HG03159 (cell line): ENCODE measurements around the gene FES.
A peak's percentile ranks its signal among the peaks of the same experiment; 100 is the strongest.
"Not testable (repeated sequence)": the region's sequence is repeated elsewhere in the genome, so short reads cannot be mapped to it uniquely, and the experiment has no call there.

Experiments used
- ATAC-seq: cut with Tn5 transposase; IDR thresholded peaks from one replicate; pipeline ENCODE4 v1.9.1; 2021; ENCODE audit warnings: mild to moderate bottlenecking, moderate library complexity; ENCODE audit not compliant: unreplicated experiment

The FES gene

DNA sequence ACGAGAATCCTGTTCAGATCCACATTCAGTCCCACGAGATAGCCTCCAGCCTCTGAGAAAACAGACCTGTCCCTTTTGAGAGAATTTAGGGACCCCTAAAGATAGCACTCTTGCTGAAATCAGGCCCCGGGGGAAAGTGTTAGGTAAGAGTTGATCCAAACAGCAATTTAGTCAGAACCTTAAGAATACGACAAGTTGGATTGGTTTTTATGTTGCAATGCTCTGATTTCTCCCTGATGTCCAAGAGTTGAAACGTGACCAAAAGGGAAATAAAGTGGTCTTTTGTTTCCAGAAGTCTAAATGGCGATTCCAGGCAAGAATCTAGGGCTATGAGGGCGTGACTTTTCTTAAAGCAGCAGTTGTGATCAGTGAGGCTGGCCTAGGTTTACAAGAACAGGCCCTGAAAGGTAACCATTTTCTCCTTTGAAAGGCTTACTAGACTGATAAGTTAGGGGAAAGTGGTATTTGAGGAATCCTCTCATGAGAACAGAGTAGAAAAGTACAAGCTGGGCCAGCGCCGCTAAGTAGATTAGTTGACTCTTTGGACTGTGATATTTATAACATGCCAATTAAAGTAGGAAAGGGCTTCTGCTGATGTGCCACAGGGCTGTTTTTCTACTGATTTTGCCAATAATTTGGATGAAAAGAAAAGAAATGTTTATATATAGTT is 23.7 kb downstream of the FES start:
- no peak for ATAC-seq

DNA sequence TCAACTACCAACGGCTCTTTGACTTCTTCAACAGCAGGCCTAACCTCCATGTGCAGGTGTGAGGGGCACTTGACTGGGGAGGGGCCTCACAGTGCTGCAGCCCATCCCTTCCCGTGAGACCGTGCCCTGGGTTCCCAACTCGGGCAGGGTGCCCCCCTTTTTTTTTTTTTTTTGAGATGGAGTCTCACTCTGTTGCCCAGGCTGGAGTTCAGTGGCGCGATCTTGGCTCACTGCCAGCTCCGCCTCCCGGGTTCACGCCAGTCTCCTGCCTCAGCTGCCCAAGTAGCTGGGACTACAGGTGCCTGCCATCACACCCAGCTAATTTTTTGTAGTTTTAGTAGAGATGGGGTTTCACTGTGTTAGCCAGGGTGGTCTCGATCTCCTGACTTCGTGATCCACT is 25.1 kb downstream of the FES start:
- not testable (repeated sequence) for ATAC-seq

DNA sequence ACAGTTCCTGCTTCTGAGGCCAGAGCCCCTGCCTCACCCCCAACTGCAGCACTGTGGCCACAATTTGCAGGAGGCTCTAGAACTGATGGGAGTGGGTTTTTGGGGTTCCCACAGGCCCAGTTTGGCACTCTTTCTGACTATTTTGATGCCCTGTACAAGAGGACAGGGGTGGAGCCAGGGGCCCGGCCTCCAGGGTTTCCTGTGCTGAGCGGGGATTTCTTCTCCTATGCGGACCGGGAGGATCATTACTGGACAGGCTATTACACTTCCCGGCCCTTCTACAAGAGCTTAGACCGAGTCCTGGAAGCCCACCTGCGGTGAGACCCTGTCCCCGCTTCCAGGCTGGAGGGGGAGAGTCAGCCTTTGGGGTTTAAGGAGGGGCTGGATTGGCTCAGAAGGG is 25.7 kb downstream of the FES start:
- no peak for ATAC-seq

DNA sequence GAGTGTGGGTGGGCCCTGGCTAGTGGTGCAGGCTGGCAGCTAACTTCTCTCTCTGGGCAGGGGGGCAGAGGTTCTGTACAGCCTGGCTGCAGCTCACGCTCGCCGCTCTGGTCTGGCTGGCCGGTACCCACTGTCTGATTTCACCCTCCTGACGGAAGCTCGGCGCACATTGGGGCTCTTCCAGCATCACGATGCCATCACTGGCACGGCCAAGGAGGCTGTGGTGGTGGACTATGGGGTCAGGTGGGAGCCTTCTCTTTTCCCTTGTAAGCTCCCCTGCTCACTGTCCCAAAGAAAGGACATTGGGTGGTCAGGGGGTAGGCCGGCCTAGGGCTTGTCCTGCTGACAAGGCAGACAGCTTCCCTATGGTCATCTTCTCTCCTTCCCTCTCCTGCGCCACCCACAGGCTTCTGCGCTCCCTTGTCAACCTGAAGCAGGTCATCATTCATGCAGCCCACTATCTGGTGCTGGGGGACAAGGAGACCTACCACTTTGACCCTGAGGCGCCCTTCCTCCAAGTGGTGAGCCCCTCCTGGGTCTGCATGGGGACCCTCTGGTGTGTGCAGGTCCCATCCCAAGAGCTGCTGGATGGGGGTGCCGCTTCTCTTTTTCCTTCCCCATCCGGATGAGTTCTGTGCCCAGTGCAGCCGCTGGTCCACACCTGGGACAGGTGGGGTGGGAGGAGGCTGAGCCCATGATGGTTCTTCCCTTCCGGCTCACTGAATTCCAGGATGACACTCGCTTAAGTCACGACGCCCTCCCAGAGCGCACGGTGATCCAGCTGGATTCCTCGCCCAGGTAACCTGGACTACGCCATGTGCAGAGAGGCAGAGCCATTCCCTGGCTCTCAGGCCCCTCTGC is 26.4 kb downstream of the FES start:
- no peak for ATAC-seq

DNA sequence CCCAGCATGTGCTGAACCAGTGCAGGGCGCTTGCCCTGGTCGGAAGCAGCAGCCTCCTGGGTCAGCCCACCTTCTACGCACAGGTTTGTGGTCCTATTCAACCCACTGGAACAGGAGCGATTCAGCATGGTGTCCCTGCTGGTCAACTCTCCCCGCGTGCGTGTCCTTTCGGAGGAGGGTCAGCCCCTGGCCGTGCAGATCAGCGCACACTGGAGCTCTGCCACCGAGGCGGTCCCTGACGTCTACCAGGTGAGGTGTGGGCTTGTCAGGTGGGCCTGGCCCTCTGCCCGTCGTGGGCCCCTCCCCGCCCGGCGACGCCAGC is 27.0 kb downstream of the FES start:
- ATAC-seq = no peak

DNA sequence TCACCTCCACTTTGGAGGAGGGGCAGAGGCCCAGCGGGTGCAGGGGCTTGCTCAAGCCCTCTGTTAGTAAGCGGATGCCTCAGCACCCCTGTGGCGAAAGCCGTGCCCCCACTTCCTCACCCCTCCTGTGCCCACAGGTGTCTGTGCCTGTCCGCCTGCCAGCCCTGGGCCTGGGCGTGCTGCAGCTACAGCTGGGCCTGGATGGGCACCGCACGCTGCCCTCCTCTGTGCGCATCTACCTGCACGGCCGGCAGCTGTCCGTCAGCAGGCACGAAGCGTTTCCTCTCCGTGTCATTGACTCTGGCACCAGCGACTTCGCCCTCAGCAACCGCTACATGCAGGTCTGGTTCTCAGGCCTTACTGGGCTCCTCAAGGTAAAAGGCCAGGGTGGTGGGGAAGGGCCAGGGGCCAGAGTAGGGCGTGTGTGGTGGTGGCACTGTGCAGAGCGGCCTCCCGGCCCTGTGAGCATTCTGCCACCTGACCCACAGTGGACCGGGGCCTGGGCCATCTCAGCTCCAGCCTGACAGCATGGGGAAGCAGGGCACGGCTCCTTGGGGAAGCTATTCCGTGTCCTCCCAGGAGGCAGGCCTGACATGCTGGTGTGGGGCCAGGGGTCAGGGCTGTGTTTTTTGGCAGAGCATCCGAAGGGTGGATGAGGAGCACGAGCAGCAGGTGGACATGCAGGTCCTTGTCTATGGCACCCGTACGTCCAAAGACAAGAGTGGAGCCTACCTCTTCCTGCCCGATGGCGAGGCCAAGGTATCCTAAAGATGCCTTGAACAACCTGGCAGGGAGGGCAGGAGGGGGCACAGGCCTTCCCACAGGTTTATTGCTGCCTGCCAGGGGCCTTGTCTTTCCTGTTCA is 27.8 kb downstream of the FES start:
- ATAC-seq = no peak

DNA sequence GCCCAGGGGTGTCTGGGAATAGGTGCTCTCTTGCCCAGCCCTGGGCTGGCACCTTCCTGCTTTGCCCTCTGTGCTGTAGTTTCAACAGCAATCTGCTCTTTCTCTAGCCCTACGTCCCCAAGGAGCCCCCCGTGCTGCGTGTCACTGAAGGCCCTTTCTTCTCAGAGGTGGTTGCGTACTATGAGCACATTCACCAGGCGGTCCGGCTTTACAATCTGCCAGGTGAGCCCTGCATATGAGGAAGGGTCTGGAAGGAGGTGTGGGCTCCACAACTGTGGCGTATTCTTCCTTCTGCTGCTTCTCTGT is 28.4 kb downstream of the FES start:
- ATAC-seq = no peak

DNA sequence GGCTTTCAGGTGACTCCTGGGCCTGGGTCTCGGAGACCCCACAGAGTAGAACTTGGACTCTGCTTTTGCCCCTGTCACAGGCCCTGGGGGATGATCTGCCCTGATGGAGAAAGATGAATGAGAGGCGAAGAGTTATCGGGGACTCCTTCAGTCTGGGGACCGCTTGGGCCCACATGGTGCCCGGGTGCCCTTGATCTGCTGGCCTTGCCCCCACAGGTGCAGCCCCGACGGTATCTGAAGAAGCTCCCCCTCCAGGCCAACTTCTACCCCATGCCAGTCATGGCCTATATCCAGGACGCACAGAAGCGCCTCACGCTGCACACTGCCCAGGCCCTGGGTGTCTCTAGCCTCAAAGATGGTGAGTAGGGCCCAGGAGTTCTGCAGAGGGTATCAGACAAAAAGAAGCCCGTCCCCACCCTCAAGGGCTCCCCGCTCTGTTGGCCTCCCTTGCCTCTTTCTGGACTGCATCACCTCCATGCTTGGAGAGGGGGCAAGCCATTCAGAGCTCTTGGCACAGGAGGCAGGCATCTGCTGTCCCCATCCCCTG is 29.2 kb downstream of the FES start:
- no peak for ATAC-seq

DNA sequence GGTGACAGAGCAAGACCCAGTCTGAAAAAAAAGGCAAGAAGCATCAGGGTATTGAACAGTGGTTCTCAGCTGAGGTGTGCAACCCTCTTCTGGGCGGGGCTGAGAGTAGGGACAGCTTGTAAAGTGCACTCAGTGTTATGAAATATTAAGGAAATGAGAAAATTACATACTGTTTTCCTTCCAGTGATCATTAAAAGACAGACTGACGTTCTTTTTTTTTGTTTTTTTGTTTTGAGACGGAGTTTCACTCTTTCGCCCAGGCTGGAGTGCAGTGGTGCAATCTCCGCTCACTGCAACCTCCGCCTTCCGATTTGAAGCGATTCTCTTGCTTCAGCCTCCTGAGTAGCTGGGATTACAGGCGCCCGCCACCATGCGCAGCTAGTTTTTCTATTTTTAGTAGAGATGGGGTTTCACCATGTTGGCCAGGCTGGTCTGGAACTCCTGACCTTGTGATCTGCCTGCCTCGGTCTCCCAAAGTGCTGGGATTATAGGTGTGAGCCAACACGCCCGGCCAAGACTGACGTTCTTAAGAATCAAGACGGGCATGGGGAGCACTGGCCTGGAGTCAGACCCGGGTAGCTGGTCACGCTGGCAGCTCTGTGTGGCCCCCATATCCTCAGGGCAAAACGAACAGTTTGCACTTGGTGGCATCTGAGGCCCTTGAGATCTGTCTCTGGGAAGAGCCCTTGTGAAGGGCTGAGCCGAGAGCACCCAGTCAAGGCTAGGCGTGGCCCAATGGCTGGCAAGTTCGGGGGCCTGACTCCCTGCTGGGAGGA is 30.2 kb downstream of the FES start:
- no peak for ATAC-seq

DNA sequence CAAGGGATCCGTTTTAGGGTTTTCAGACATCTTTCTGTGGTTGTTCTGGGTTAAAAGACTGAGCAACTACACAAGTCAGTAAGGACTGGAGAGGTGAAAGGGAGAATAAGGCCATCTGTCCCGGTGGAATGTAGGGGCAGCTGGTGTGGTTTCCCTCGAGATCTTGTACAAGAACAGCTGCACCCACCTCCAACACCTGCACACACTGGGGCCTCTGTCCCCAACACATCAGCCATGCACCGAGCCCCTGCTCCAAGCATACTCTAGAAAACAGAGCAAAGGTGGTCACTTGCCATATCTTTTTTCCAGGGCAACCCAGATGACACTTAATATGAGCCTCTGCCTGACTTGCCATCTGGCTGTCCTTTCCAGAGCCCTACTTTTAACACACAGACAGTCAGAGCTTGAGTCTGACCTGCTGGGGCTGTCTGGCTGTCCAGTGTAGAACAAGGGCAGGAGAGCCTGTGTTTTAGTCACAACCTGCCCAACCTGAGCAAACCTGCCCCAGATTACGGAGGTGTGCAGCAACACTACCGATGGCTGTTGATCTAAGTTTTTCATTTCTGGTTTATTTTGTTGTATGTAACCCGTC is 31.0 kb downstream of the FES start:
- no peak for ATAC-seq

DNA sequence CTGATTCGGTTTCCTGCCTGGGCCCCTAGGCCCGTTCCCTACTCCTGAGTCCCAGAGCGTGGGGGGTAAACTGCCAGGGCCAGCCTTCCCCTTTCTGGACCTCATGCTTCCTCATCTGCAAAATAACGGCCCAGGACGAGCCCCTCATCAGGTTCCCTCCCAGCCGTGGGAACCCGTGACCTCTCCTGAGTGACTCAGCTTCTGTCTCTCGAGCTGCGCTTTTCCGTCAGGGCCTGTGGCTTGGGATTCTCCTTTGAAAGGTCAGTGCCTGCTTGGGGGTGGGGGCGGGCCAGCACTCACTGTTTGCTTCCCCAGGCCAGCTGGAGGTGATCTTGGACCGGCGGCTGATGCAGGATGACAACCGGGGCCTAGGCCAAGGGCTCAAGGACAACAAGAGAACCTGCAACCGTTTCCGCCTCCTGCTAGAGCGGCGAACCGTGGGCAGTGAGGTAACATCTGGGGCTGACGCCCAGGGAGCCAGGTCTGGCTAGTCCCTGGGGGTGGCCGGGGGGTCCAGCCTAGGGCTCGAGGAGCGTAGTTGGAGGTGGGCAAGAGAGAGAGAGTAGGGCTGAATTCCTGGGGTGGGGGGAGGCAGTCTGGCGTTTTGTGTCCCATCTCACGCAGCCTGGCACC is 31.6 kb downstream of the FES start:
- no peak for ATAC-seq

DNA sequence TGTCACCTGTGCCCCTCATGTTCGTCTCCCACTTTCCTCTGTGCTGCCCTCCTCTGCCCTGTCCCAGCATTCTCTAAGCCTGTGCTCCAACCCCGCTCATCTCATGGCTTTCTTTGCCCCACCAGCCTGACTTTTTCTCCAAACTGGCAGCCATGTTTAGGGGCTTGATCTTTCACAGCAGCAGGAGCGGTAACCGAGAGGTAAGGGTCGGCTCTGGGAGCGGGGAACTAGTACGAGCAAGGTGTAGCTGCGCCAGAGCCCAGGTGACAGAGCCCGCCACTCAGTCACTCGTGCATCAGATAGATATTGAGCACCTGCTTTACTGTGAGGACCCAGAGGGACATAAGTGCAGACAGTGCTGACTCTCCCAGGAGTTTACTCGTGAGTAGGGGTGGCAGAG is 32.2 kb downstream of the FES start:
- no peak for ATAC-seq

DNA sequence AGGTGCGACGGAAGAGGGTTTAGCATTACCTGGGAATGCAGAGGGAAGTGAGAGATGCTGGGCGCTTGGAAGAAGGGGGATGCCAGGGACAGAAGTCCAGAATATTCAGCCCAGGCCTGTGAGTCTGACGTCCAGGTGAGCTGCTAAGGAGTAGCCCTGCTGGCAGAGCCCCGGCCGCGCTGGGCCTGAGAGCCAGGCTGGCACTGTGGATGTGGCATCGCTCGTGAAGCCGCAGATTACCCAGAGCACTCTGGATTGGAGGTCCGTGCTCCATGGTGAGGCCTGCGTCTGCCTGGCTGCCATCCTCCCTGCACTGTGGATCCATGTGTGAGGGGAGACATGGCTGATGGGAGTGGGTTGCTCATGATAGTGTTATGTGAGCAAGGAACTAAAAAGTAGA is 33.3 kb downstream of the FES start:
- ATAC-seq = no peak

DNA sequence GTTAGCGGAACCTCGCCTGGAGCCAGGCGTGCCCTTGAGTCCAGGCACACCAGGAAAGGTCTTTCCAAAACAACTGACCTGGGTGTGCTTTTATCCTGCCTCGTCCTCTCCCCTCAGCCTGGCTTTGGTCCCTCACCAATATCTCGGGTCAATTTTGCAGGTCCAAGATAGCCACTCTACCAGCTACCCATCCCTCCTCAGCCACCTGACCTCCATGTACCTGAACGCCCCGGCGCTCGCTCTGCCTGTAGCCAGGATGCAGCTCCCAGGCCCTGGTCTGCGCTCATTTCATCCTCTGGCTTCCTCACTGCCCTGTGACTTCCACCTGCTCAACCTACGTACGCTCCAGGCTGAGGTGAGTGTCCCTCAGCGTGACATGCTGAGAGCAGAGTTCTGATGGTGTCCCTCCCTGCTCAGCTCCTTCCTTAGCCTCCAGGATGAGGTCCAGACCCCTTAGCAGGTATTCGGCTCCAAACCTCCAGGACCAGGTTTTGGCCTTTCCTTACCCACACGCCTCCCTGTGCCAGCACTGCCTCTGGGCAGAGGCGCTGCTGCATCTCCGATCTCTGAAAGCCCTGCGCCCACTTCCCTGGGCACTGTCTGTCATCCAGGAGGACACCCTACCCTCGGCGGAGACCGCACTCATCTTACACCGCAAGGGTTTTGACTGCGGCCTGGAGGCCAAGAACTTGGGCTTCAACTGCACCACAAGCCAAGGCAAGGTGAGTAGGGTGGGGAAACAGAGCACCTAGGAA is 33.9 kb downstream of the FES start:
- ATAC-seq = no peak

DNA sequence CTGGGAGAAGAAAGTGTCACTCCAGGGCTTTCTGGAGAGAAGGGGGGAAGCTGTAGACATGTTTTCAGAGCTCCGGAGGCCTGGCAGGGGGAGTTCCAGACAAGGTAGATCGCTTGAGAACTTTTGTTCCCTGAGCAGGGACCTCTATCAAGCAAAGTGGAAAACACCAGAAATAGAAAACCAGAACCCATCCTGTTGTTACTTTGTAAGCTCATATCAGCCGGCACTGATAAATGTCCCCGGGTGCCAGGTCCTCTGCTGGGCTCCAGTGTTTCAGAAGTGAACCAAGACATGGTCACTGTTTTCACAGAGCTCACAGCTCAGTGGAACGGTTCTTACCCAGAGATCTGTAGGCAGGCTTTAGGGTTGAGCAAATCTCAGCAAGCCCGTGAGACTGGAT is 34.5 kb downstream of the FES start:
- no peak for ATAC-seq

DNA sequence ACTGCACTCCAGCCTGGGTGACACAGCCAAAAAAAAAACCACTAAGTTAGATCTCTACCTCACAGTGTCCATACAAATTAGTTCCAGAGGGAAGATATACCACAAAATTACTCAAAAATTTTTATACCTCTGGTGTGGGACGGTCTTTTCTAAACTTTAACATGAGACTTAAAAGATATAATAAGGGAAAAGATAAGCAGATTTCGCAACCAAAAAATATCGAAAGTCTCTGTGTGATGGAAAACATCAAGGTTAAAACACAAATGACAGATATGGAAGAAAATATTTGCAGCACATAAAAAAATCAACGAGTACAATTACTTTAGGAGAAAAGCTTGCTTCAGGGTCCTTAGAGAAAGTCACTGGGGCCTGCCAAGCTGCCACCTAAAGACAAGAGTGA is 37.6 kb downstream of the FES start:
- ATAC-seq = no peak

DNA sequence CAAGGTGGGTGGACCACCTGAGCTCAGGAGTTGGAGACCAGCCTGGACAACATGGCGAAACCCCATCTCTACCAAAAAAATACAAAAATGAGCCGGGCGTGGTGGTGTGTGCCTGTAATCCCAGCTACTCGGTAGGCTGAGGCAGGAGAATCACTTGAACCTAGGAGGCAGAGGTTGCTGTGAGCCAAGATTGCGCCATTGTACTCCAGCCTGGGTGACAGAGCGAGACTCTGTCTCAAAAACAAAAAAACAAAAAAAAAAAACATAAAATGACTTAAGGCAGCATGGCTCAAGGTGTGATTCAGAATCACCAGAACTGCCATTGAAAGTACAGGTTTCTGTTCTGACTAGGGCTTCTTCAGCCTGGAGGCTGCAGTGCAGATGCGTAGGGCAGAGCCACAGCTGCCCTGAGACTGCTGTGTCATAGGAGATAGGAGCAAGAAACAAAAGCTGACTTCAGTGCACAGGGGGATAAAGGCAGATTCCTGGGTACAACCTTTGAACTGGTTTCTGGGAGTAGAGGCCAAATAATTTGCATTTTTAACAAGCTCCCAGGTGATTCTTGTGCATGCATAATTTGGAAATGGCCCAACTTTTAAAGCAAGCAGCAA is 38.5 kb downstream of the FES start:
- ATAC-seq = peak; percentile 85

DNA sequence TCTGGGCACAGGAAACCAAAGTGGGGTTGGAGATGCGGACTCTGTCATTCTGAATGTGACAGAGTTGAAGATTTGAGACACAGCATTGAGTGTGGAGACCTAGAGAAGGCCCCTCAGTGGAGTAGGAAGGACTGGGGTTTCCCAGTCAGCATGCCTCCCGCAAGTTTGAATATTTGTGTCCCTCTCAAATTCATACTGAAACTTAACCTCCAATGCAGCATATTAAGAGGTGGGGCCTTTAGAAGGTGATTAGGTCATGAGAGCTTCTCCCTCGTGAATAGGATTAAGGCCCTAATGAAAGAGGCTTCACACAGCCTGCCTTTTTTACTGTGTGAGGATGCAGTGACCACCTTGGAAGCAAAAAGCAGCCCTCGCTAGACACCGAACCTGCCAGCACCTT is 40.1 kb downstream of the FES start:
- ATAC-seq = peak; percentile 39

DNA sequence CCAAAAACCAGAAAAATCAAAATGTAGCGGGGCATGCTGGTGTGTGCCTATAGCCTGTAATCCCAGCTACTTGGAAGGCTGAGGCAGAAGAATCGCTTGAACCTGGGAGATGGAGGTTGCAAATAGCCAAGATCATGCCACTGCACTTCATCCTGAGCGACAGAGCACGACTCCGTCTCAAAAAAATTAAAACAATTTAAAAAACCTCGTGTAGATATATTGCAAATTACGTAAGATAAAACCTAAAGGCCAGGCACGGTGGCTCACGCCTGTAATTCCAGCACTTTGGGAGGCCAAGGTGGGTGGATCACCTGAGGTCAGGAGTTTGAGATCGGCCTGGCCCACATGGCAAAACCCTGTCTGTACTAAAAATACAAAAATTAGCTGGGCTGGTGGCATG is 42.5 kb downstream of the FES start:
- ATAC-seq = not testable (repeated sequence)
